HG03139 (cell line): Measurements from ENCODE around the gene KIF25.

Experiments
- ATAC-seq: cut with Tn5 transposase; IDR thresholded peaks from one replicate; pipeline ENCODE4 v1.9.1; 2021; ENCODE audit not compliant: unreplicated experiment

The KIF25 gene

DNA sequence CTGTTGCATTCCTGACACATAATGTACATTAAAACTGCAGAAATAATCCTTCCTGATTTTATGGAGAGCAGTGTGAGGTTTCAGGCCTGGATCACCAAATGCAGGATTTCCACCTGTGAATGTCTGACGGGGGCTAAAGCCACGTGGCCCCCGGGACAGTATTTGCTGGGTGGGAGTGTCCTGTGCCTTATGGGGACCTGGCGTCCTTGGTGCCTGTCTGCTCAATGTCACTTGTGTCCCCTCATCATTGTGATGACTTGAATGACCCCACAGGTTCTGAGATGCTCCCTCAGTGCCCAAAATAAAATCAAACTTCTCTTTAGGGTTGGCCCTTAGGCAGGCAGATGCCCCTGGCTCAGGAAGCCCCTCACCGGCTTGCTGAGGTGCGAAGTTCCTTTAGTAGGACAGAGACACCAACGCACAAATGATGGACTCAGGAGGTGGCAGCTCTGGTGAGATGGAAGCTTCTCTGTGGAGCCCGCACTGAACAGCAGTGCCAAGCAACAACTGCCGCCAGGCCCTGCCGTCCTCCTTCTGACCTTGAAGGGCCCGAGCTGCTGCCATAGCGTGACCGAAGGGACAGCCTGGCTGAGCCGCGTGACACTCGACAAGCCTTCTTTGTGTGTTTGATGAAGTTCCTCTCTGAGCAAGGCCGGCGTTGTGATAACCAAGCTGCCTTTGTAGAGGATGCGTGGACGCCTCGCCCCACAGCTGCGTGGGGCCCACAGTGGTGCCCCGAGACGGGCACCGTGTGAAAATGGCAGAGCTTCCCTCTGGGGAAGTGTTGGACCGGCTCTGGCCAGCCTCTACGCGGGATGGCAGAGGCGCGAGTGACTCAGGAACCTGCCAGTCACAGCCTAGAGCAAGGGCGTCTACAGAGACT is 50.6 kb downstream of the KIF25 start:
- ATAC-seq: no peak

DNA sequence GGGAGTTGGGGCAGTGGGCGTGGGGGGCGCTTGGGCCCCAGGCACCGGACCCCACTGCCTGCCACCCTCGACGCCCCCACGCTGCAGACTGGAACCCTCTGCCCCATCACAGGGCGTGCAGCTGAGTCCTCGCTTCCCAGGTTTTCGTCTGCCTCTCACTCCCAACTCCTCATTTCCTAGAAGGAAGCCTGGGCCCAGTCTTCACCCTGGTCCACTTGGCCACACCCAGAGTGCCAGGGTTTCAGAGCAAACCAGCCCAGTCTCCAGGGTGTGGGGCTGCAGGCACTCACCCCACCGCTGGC is 51.2 kb downstream of the KIF25 start:
- no peak for ATAC-seq

DNA sequence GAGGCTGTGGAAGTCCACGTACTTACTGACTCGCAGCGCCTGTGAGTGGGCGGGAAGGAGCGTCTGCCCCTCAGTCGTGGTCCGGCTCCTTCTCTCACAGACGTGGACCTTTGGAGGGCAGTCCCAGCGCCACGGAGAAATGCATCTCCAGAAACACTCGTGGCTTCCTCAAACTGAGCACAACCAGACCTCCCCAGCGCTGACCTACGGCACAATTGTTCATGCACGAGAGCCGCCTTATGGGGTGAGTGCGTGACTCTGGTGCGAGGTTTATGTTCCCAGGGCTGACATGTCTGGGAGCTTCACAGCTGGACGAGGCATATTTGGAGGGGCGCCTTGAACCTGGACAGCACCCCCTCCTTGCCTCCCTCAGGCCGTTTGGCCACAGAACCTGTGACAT is 51.8 kb downstream of the KIF25 start:
- ATAC-seq: no peak

DNA sequence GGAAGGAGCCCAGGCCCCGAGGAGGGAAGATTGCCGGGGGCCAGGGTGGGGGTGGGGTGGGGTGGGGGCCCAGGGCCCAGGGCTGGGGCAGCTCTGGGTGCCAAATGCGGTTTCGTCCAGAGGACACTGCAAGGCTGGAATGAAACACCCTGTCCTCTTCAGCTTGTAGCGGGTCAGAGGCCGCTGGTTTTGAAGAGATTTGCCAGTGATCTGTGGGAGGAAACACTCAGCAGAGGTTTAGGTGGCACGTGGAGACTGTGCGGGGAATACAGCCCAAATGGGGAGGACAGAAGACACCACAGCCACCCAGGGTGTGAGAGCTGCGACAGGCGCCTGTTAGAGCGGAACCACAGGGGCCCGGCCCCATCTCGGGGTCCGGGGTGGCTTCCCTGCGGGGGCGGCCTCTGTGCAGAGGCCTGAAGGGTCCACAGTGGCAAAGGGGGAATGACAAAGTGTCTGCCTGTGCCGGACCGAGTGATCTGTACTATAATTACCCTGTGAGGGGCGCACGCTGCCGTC is 52.3 kb downstream of the KIF25 start:
- no peak for ATAC-seq

- ATAC-seq: no peak
These were observed 52.9 kb downstream of the KIF25 start for GRCh38 chr6:168050225-168050880.

- ATAC-seq: no peak
These were observed 53.6 kb downstream of the KIF25 start for GRCh38 chr6:168050881-168051586.

DNA sequence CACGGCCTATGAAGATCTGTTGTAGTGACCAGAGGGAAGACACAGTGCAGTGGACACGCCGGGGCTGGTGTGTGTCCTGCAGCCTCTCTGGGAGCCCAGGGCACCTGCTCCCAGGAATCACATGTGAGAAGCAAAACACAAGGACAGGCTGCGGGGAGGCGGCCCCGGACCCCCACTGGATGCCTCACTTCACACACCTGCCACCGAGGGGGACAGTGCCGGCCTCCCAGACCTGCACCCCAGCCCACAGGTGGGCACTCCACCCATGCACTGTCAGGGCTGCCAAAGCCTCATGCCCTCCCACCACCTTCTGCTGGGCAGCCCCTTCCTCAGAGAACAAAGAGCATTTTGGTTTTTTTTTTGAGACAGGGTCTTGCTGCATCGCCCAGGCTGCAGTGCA is 54.2 kb downstream of the KIF25 start:
- ATAC-seq: no peak

- ATAC-seq: no peak
These were observed 54.9 kb downstream of the KIF25 start for GRCh38 chr6:168052291-168052891.

DNA sequence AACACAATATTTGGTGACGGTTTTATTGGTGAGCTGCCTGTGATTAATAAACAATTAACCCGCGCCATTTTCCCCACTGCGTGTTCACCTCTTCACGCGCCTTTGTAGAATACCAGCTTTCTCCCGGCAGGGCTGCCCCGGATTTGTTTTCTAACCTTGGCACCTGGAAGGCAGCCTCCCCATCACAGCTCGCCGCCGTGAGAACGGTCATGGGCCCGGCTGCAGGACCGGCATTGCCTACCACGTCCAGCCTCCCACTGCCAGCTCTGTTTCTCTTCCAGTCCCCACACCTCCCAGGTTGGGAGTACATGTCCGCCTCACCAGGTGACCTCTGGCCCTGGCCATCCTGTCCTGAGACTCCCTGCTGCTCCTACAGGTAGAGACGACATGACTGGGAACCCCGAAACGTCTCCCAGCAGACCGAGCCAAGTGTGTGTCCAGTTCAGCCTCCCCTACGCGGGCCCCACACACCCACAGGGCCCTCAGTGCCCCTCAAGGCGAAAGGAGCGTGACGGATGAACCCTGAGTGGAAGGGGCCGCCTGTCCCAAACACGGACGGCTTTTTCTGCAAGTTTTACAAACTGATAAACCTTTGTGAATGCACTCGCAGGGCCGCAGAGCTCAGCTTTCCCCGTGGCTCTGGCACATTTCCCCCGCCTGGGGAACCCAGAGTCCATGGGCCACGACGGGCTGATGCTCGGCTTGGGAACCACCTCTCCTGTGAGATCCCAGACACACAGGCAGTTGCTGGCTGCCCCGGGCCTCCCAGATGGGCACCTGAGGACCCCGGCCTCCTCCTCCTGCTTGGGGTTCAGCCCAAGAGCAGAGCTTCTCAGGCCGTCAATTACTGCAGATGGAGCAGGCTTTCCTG is 55.9 kb downstream of the KIF25 start:
- no peak for ATAC-seq

GRCh38 chr6:168053957-168054471 is 56.5 kb downstream of the KIF25 start:
- ATAC-seq: no peak

- no peak for ATAC-seq
These were observed 57.5 kb downstream of the KIF25 start for GRCh38 chr6:168054765-168055560.

- ATAC-seq: no peak
These were observed 58.4 kb downstream of the KIF25 start for GRCh38 chr6:168055696-168056489.

- ATAC-seq: no peak
These were observed 59.5 kb downstream of the KIF25 start for GRCh38 chr6:168056892-168057527.

- ATAC-seq: no peak
These were observed 60.4 kb downstream of the KIF25 start for GRCh38 chr6:168057836-168058235.

- no peak for ATAC-seq
These were observed 61.5 kb downstream of the KIF25 start for GRCh38 chr6:168058691-168059551.

GRCh38 chr6:168060521-168060931 is 63.1 kb downstream of the KIF25 start:
- no peak for ATAC-seq
